HG03097 (cell line): ENCODE measurements around the gene DLG5.
A peak's percentile ranks its signal among the peaks of the same experiment; 100 is the strongest.

Source experiments
- ATAC-seq: cut with Tn5 transposase; IDR thresholded peaks from one replicate; pipeline ENCODE4 v1.9.1; 2021; ENCODE audit not compliant: unreplicated experiment, low FRiP score

Gene DLG5

GRCh38 chr10:77896058-77896457 lies 30.5 kb downstream of the DLG5 start:
- ATAC-seq = no peak

GRCh38 chr10:77894058-77894457 lies 32.5 kb downstream of the DLG5 start:
- ATAC-seq = no peak

- ATAC-seq = no peak
Observed at GRCh38 chr10:77893386-77893785, 33.2 kb downstream of the DLG5 start.

GRCh38 chr10:77892761-77893160 lies 33.8 kb downstream of the DLG5 start:
- no peak for ATAC-seq

- ATAC-seq = no peak
Observed at GRCh38 chr10:77892021-77892739, 34.4 kb downstream of the DLG5 start.

GRCh38 chr10:77890097-77890496 lies 36.5 kb downstream of the DLG5 start:
- no peak for ATAC-seq

GRCh38 chr10:77889277-77889903 lies 37.2 kb downstream of the DLG5 start:
- ATAC-seq = no peak

GRCh38 chr10:77888356-77888703 lies 38.2 kb downstream of the DLG5 start:
- ATAC-seq = no peak

GRCh38 chr10:77887631-77888355 lies 38.8 kb downstream of the DLG5 start:
- no peak for ATAC-seq

- no peak for ATAC-seq
Observed at GRCh38 chr10:77886795-77887355, 39.7 kb downstream of the DLG5 start.

- ATAC-seq = no peak
Observed at GRCh38 chr10:77884181-77884580, 42.4 kb downstream of the DLG5 start.

- ATAC-seq = no peak
Observed at GRCh38 chr10:77881636-77882035, 44.9 kb downstream of the DLG5 start.

GRCh38 chr10:77881222-77881621 lies 45.3 kb downstream of the DLG5 start:
- ATAC-seq = no peak

- no peak for ATAC-seq
Observed at GRCh38 chr10:77879710-77880109, 46.8 kb downstream of the DLG5 start.

- no peak for ATAC-seq
Observed at GRCh38 chr10:77879065-77879464, 47.5 kb downstream of the DLG5 start.

- ATAC-seq = no peak
Observed at GRCh38 chr10:77877441-77878344, 48.9 kb downstream of the DLG5 start.

GRCh38 chr10:77875730-77876129 lies 50.8 kb downstream of the DLG5 start:
- ATAC-seq = no peak

- no peak for ATAC-seq
Observed at GRCh38 chr10:77874872-77875271, 51.7 kb downstream of the DLG5 start.

GRCh38 chr10:77873536-77874380 lies 52.8 kb downstream of the DLG5 start:
- peak; percentile 92 for ATAC-seq
